ENCODE measurements around the gene GALNT18.

The GALNT18 gene

GRCh38 chr11:11336664-11337063 is 285.1 kb downstream of the GALNT18 start:
- no peak for DNase-seq

GRCh38 chr11:11335043-11335442 is 286.8 kb downstream of the GALNT18 start:
- DNase-seq = no peak

DNA sequence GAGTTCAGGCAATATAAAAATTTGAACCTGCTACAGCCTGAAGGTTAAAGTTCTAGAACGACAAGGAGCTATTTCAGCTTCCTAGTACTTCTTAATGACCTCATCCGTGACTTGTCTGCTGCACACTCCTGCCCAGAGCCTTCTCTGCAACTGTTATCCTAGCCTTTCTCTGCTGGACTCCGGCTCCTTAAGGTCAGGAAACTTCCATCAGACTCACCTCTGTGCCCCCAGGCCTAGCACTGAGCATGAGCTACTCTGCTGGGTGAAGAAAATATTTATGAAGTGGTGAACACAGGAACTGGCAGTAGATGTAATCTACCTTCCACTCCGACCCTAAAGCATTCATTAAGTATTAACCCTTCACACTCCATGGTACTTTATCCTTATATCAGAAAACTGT is 287.2 kb downstream of the GALNT18 start:
- no peak for DNase-seq

DNA sequence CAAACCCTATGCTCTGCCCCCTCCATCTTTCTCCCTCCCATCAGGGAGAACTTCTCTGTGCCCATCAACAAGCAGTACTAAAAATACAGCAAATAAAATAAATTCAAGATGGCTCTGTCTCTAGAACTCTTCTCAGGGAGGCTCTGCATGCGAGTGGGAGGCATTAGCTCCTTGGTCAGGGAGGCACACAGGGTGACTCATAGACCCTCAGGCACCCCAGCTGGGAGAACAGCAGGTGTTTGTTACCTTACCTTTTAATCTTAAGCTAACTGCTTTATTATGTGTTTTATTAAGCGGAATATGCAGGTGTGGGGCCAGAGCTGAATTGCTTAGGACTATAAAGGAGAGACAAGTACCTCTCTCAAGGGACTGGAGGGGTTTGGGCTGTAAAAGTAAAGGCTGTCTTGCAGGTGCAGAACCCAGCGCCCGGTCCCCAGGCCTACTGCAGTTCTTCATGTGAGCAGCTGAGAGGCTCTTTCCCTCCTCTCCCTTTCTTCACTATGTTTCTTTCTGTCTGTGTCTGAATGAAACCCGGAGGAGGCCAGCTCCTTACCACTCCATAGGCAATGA is 289.6 kb downstream of the GALNT18 start:
- DNase-seq = no peak

- DNase-seq = no peak
Measured at GRCh38 chr11:11329062-11329806, 292.6 kb downstream of the GALNT18 start.

GRCh38 chr11:11324090-11324489 is 297.7 kb downstream of the GALNT18 start:
- DNase-seq = no peak

GRCh38 chr11:11322101-11322500 is 299.7 kb downstream of the GALNT18 start:
- no peak for DNase-seq

- DNase-seq = no peak
Measured at GRCh38 chr11:11320825-11321224, 301.0 kb downstream of the GALNT18 start.

DNA sequence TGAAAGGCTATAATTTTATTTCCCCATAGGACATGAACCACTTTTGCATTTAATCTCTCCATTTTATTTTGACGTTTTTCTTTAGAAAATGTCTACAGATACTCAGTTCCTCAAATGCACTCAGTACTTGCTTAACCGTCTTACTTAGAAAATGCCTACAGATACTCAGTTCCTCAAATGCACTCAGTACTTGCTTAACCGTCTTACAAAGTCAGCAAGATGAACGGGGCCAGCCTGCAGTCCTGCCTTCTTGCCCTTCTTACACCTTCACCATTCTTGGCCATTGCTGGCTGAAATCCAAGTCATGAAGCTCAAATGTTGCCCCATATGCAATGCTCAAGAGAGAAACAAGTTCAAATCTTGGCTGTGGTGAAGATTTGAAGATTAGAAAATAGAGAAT is 302.8 kb downstream of the GALNT18 start:
- DNase-seq = no peak

DNA sequence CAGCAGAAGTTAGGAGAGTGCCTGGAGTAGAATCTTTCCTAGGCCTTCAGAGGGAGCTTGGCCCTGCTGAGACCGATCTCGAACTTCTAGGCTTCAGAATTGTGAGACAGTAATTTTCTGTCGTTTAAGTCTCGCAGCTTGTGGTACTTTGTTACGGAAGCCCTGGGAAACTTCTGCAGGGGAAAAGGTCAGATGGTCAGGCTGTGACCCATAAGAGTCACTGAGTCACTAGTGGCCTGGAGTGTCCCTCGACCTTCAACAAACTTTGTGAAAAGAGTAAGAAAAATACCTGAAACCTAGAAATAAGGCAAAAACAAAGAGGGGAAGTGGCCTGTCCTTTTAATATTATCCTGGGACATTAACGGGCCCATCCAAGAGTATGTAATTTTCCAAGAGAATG is 303.3 kb downstream of the GALNT18 start:
- no peak for DNase-seq

- no peak for DNase-seq
Measured at GRCh38 chr11:11316651-11317230, 305.1 kb downstream of the GALNT18 start.

- no peak for DNase-seq
Measured at GRCh38 chr11:11313902-11314692, 307.7 kb downstream of the GALNT18 start.

GRCh38 chr11:11313426-11313825 is 308.4 kb downstream of the GALNT18 start:
- no peak for DNase-seq

GRCh38 chr11:11312738-11313137 is 309.1 kb downstream of the GALNT18 start:
- DNase-seq = no peak

- DNase-seq = no peak
Measured at GRCh38 chr11:11311169-11311568, 310.6 kb downstream of the GALNT18 start.

DNA sequence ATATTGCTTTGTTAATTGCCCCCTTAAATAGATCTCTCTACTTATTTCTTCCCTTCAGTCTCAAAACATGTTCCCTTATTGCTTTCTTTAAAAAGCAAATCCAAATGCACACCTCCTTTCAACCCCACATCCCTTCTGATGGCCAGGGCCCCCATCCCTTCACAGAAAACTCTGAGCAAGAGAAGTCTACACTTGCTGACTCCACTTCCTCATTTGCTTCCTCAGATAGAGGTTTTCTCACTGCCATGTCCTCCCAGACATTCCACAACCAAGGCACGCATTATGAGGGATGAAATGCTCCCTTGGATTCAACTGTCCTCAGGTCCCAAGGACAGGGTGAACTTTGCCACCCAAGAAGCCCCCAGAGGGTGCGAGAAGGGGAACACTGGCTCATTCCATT is 311.9 kb downstream of the GALNT18 start:
- DNase-seq = no peak

- no peak for DNase-seq
Measured at GRCh38 chr11:11308249-11308648, 313.6 kb downstream of the GALNT18 start.

- DNase-seq = no peak
Measured at GRCh38 chr11:11306855-11307254, 314.9 kb downstream of the GALNT18 start.

DNA sequence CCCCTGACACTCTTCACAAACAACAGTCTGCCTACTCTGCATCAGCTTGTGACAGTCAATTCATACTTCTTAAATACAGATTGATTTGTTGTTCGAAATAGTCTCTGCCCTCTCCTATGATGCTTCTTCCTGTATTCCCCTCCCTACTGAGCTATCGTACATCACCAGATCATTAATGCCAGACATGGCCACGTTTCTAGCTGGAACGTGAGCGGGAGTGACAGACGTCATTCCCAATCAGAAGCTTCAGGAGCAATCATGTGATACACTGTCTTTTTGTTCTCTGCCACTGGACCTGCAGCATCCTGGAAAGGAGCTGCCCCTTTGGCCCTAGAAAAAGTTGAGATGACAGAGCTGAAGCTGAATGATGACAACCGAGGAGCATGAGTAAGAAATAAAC is 317.3 kb downstream of the GALNT18 start:
- DNase-seq = no peak

DNA sequence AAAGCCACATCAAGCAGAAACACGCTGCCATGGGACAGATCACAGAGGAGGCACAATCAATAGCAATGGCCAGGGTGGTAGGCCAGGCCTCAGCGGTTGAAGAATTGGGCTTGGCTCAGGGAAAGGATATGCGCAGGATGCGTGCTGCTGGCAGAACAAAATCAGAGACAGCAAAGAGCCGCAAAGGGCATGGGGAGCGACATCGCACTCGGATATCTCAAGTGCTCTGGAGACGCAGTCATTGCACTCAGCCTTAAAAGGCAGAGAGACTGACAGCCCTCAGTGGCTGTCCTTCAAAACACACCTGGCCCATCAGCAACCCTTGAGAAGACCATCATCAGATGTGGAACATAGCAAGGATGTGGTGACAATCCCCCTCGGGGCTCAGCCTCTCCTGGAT is 319.2 kb downstream of the GALNT18 start:
- no peak for DNase-seq

DNA sequence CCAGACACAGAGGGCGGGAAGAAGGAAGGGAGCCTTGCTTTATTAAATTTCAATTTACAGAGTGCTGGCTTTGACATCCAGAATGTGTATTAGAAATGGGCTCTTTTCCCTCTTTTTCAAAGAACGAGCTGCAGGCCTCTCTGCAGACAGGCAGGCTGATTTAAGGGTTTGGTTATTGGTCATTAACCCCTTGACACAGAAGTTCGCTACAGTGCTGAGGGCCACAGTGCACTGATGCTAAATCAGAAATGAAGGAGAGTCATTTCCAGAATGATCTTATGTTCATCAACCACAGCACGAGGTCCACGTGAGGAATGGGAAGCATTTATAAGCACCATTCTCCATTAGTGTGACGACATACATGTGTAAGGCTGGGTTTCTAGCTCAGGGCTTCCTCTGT is 320.6 kb downstream of the GALNT18 start:
- DNase-seq = no peak

DNA sequence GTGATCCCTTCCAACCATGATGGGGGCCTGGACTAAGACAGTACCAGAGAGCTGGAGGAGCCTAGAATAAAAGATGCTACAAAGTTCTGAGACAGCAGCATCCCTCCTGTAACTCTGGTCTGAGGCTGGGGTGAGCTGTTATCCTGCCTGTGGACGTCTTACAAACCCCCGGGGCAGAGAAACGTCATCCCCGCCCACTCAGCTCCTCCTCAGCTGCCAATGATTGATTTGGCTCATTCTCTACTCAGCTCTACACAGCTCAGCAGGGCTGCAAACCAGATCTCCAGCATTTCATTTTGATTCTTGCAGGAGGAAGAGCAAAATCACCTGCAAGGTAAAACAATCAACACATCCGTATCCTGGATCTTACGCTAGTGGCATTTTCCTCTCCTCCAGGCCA is 324.2 kb downstream of the GALNT18 start:
- DNase-seq = no peak

DNA sequence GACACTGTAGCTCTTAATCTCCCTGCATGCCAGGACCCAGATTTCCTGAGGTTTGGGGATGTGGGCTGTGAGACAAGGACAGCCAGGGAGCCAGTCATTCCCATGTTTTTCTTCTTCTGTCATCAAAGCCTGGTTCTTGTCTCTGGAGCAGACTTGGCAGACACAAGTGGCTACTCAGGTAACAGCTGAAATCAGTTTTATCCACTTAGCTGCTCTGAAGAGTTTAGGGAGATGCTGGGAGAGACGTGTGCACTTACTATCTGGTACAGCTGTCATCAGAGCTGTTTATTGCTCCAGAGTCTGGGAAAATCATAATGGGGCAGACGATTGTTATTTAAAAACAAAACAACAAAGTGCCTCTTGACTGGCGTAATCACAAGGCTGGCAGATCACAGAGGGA is 325.4 kb downstream of the GALNT18 start:
- no peak for DNase-seq

GRCh38 chr11:11294551-11294855 is 327.3 kb downstream of the GALNT18 start:
- no peak for DNase-seq

Data from cerebellar nuclear complex (tissue), 1 donor.